Endothelial cell of umbilical vein (primary cell): ENCODE data around the gene ARHGEF28. TPM values are rescaled to one million over a fixed set of nuclear protein-coding genes. Genes with fewer than 3 reads are reported as not detected.

Source experiments
- BruUV-seq: library from RNA; stranded (reverse); fragments of 400-500 nt; replicated peaks from 2 replicates; lab custom pipeline; 2021; lab: Mats Ljungman, UMichigan
- CTCF ChIA-PET: fragments of 300-600, 350-600 bp; sonication (Branson Sonifier 250); formaldehyde crosslinking; loops from one replicate; lab custom pipeline; 2021; ENCODE audit warnings: antibody characterized with exemption, inconsistent platforms; lab: Charles Lee
- POLR2A ChIA-PET: fragments of 300-600, 350-600 bp; sonication (Branson Sonifier 250); formaldehyde crosslinking; loops from one replicate; lab custom pipeline; 2021; ENCODE audit warnings: antibody characterized with exemption, inconsistent platforms; lab: Charles Lee
- DNase-seq: peaks from one replicate; pipeline ENCODE4 v3.0.0-alpha.2; 2011; ENCODE audit warnings: low read depth, low spot score
- FAIRE-seq: peaks from 2 replicates; lab custom pipeline; 2011; peaks lifted over from hg19 to GRCh38; lab: Jason Lieb, UNC
- H2AFZ ChIP-seq: 2 replicates; pipeline ENCODE4 v1.6.0; 2012; ENCODE audit warnings: low read depth, low read length, control low read depth, inconsistent platforms
- H3K27ac ChIP-seq: 2 replicates; pipeline ENCODE4 v1.5.1; 2011; ENCODE audit warnings: low read depth, mild to moderate bottlenecking, control low read depth, low read length, moderate library complexity; ENCODE audit not compliant: insufficient read depth
- H3K27me3 ChIP-seq, 2 experiments: 2 replicates each; pipeline versions ENCODE4 v1.6.0 to v1.6.1; 2011; ENCODE audit warnings: low read length in 2 of 2, mixed read lengths in 1 of 2; ENCODE audit not compliant: control insufficient read depth in 2 of 2, insufficient read depth in 2 of 2
- H3K36me3 ChIP-seq, 2 experiments: 2 replicates in 1 of 2; 3 replicates in 1 of 2; pipeline ENCODE4 v1.5.1; 2011; ENCODE audit warnings: low read length in 2 of 2, mild to moderate bottlenecking in 1 of 2, moderate library complexity in 1 of 2; ENCODE audit not compliant: control insufficient read depth in 2 of 2, insufficient read depth in 2 of 2; ENCODE audit errors: extremely low read depth in 1 of 2
- H3K4me1 ChIP-seq: 3 replicates; pipeline ENCODE4 v1.5.1; 2011; ENCODE audit warnings: mild to moderate bottlenecking, low read length; ENCODE audit not compliant: control insufficient read depth, insufficient read depth; ENCODE audit errors: extremely low read depth
- H3K4me2 ChIP-seq: 2 replicates; pipeline ENCODE4 v1.6.1; 2011; ENCODE audit warnings: low read length, control low read depth, mixed read lengths; ENCODE audit not compliant: insufficient read depth
- H3K4me3 ChIP-seq, 3 experiments: fragments of 200-600 bp in 1 of 3; sonication (generic), shearing (Covaris generic) in 1 of 3; replicated peaks in 1 of 3; 2 replicates each; pipeline ENCODE4 v1.5.1; 2011 to 2016; ENCODE audit warnings: control low read depth in 3 of 3, low read length in 3 of 3, mild to moderate bottlenecking in 2 of 3, inconsistent platforms in 1 of 3, low read depth in 1 of 3, moderate library complexity in 1 of 3; ENCODE audit not compliant: insufficient read depth in 1 of 3
- H3K79me2 ChIP-seq: 2 replicates; pipeline ENCODE4 v1.6.0; 2012; ENCODE audit warnings: low read length, inconsistent platforms; ENCODE audit not compliant: control insufficient read depth, insufficient read depth
- H3K9ac ChIP-seq: replicated peaks from 2 replicates; pipeline ENCODE3; 2011; ENCODE audit warnings: low read length, control low read depth; ENCODE audit not compliant: insufficient read depth; ENCODE audit errors: extremely low read depth
- H3K9me1 ChIP-seq: replicated peaks from 3 replicates; pipeline ENCODE4 v1.6.0; 2011; ENCODE audit warnings: mild to moderate bottlenecking, low read length; ENCODE audit not compliant: control insufficient read depth, insufficient read depth; ENCODE audit errors: extremely low read depth
- H3K9me3 ChIP-seq: replicated peaks from 2 replicates; pipeline ENCODE4 v1.5.1; 2012; ENCODE audit warnings: low read length, inconsistent platforms; ENCODE audit not compliant: control insufficient read depth, insufficient read depth
- H4K20me1 ChIP-seq: replicated peaks from 2 replicates; pipeline ENCODE3; 2011; ENCODE audit warnings: mild to moderate bottlenecking, low read length; ENCODE audit not compliant: control insufficient read depth, insufficient read depth; ENCODE audit errors: extremely low read depth
- CTCF ChIP-seq, 2 donors: IDR thresholded peaks; 1 replicate in 1 of 2; 2 replicates in 1 of 2; pipeline ENCODE4 v1.5.1; 2011; ENCODE audit warnings: low read length in 2 of 2, mild to moderate bottlenecking in 2 of 2, moderate library complexity in 2 of 2, control low read depth in 1 of 2, inconsistent platforms in 1 of 2, low read depth in 1 of 2; ENCODE audit not compliant: insufficient read depth in 1 of 2; ENCODE audit errors: extremely low read depth in 1 of 2
- FOS ChIP-seq: IDR thresholded peaks from 2 replicates; pipeline ENCODE4 v1.6.1; 2011; ENCODE audit warnings: mild to moderate bottlenecking, low read length, moderate library complexity, borderline replicate concordance; ENCODE audit not compliant: insufficient read depth
- POLR2A ChIP-seq: IDR thresholded peaks from 2 replicates; pipeline ENCODE4 v1.6.1; 2012; ENCODE audit warnings: low read depth, mild to moderate bottlenecking, control low read depth, low read length
- dilution Hi-C: fragments of 300-500 bp; cut with MboI; formaldehyde crosslinking; loops from one replicate; pipeline ENCODE4 v1.15.0; 2019; ENCODE audit warnings: low sequenced_read_pairs; ENCODE audit not compliant: extremely low pct_ligation_motif_present
- intact Hi-C: fragments of 100-400 bp; cut with micrococcal nuclease; formaldehyde crosslinking; loops from one replicate; pipeline ENCODE4 v1.10.0; 2022
- polyA plus RNA-seq, 4 experiments: library from polyadenylated mRNA; depleted of rRNA in 3 of 4; stranded (reverse) in 3 of 4; unstranded in 1 of 4; fragments of >200 nt; gene quantifications; 2 replicates each; pipeline versions ENCODE4 v1.2.1 to v1.2.3, GENCODE V29; 2011 to 2012; ENCODE audit warnings: missing spikeins in 1 of 4
- total RNA-seq: library from RNA; stranded (reverse); gene quantifications from 2 replicates; pipeline ENCODE4 v1.2.3, GENCODE V29; 2021

The ARHGEF28 gene
- total and polyA plus RNA-seq, 2 donors (not counting 3 experiments of a cell fraction or from before 2014, with no cell fraction given) = 29.5 to 108 TPM

- dilution Hi-C loops (no loop called here), intact Hi-C loops (loop anchor here (1.0 to 10.0 kb wide), 7 partner anchors 36 to 1057 kb away; partner anchors contain the start of gene ARHGEF28)
- no peak overlapping the region for H3K27ac ChIP-seq
- H3K36me3 ChIP-seq = no peaks in the 10 kb centered on the region
- H3K9ac ChIP-seq = no peak overlapping the region
- BruUV-seq = no TSS peak
- ChIA-PET POLR2A (interaction anchor here (0.6 kb wide), 1 partner anchor 187 kb away, joined by 3 read pairs; no protein-coding TSS in a partner anchor), CTCF (interaction anchor here (0.7 to 10.3 kb wide), 63 partner anchors 10 to 1058 kb away, joined by 3 to 232 read pairs (median 5); partner anchors contain the start of gene ARHGEF28)
- no peak overlapping the region for H3K4me2 ChIP-seq
- no peak overlapping the region for H2AFZ ChIP-seq
- no peaks in the 10 kb centered on the region for H4K20me1 ChIP-seq
- peak; percentile 82 for DNase-seq
- H3K4me3 ChIP-seq = no peak overlapping the region
- peaks cover 18% of the 10 kb centered on the region for H3K4me1 ChIP-seq
- peak; percentile 49 to 56 for TF ChIP-seq CTCF (IDR thresholded peaks at IDR 0.05; ENCODE audit: extremely low read depth in 1 of 2, insufficient read depth in 1 of 2, low read depth in 1 of 2, low read length in 2 of 2)
- TF ChIP-seq FOS = peak; percentile 14
- no peak for TF ChIP-seq POLR2A
- no peaks in the 10 kb centered on the region for H3K9me3 ChIP-seq
- no peaks in the 10 kb centered on the region for H3K9me1 ChIP-seq
- H3K79me2 ChIP-seq = no peaks in the 10 kb centered on the region
- no peaks in the 10 kb centered on the region for H3K27me3 ChIP-seq
- peak; percentile 77 for FAIRE-seq
Measured at GRCh38 chr5:73591102-73591695, 34.8 kb upstream of the ARHGEF28 start.
